Measurements from ENCODE around the gene BPIFB1. TPM values are rescaled to one million over a fixed set of nuclear protein-coding genes. Genes with fewer than 3 reads are reported as not detected.

BPIFB1 gene
- total and polyA plus RNA-seq, 2 of the 8 experiments (the other 6 are each of a cell fraction or from before 2014, with no cell fraction given): not detected

GRCh38 chr20:33339515-33340058 is 56.6 kb downstream of the BPIFB1 start (continued):
- TF ChIP-seq CHD7 (IDR thresholded peaks at IDR 0.05; ENCODE audit: insufficient replicate concordance, low read length) (no peak), PHF8 (conservative IDR thresholded peaks at IDR 0.05; ENCODE audit: low read depth, low read length) (no peak), SUZ12 (IDR thresholded peaks at IDR 0.05; ENCODE audit: low read length) (no peak), YY1 (IDR thresholded peaks at IDR 0.05; ENCODE audit: low read depth, low read length) (no peak), HDAC6 (IDR thresholded peaks at IDR 0.05; ENCODE audit: low read depth, low read length) (no peak), TAF7 (optimal IDR thresholded peaks at IDR 0.05; ENCODE audit: borderline replicate concordance, low read depth, low read length) (no peak), TEAD4 (IDR thresholded peaks at IDR 0.05; ENCODE audit: low read depth, low read length) (no peak), CHD1 (IDR thresholded peaks at IDR 0.05; ENCODE audit: low read depth, low read length) (no peak), SIX5 (IDR thresholded peaks at IDR 0.05; ENCODE audit: low read depth, low read length) (no peak), SP2 (IDR thresholded peaks at IDR 0.05; ENCODE audit: low read length) (no peak), SRF (IDR thresholded peaks at IDR 0.05; ENCODE audit: low read depth, low read length) (no peak), CTBP2 (IDR thresholded peaks at IDR 0.05; ENCODE audit: borderline replicate concordance, insufficient read depth, insufficient read length, low read length) (no peak)

Measured in H1 (cell line).